Peyer's patch (tissue), 4 donors: Measurements from ENCODE around the gene GPR52. TPM values are rescaled to one million over a fixed set of nuclear protein-coding genes. Genes with fewer than 3 reads are reported as not detected.

Source experiments
- DNase-seq, 3 donors: peaks; one replicate each; pipeline ENCODE4 v3.0.0-alpha.2; 2017 to 2019
- H3K27ac ChIP-seq, 4 donors: fragments of 200-600 bp; sonication (generic); one replicate each; pipeline ENCODE4 v1.5.1; 2016 to 2019
- H3K27me3 ChIP-seq, 2 donors: fragments of 200-600 bp; sonication (generic); one replicate each; pipeline ENCODE4 v1.5.1; 2019
- H3K36me3 ChIP-seq, 3 donors: fragments of 200-600 bp; sonication (generic); one replicate each; pipeline ENCODE4 v1.5.1; 2016 to 2019
- H3K4me1 ChIP-seq, 4 donors: fragments of 200-600 bp; sonication (generic); one replicate each; pipeline ENCODE4 v1.5.1; 2016 to 2019
- H3K4me3 ChIP-seq, 4 donors: fragments of 200-600 bp; sonication (generic); 1 replicate in 3 of 4; 2 replicates in 1 of 4; pipeline ENCODE4 v1.5.1; 2016 to 2019; ENCODE audit warnings: mild to moderate bottlenecking in 1 of 4
- H3K9me3 ChIP-seq, 4 donors: fragments of 200-600 bp; sonication (generic); one replicate each; pipeline ENCODE4 v1.5.1; 2016 to 2019; ENCODE audit warnings: mild to moderate bottlenecking in 1 of 4
- POLR2A ChIP-seq, 2 donors: fragments of 450-650 bp; IDR thresholded peaks; one replicate each; pipeline ENCODE4 v1.5.1; 2017; ENCODE audit warnings: antibody characterized with exemption in 2 of 2, mild to moderate bottlenecking in 2 of 2, moderate library complexity in 2 of 2
- total RNA-seq, 4 donors: library from RNA; depleted of rRNA; stranded (reverse); fragments of >200 nt; gene quantifications; one replicate each; pipeline ENCODE4 v1.1.0, GENCODE V29; 2016
- TF ChIP-seq, protein P1 (sequence below), 6 experiments: fragments of 450-650 bp in 4 of 6; fragments of 200-600 bp in 2 of 6; sonication (generic) in 1 of 6; IDR thresholded peaks; one replicate each; pipeline ENCODE4 v1.5.1; 2017 to 2019; ENCODE audit warnings: antibody characterized with exemption in 6 of 6, mild to moderate bottlenecking in 3 of 6, moderate library complexity in 1 of 6

GPR52 gene
- total RNA-seq, 4 donors from 2014 or later = 7.4 to 23.7 (median 12.8) TPM

DNA sequence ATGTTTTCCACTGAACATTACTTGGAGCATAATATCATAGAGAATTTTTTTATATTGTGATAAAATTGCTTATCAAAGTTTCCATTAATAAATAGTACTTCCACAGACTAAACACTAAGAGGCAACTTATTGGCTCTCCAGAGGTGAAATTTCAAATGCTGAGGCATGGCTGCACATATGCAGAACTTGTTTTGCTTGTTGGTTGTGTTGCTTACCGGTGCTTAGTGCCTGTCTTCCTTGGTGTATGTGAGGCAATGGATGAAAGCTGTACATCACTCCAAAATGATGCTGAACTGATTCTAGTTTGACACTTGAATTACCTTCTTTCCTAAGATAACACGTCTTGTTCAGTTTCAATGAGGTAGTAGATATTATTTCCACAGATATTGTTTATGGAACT is 29.8 kb upstream of the GPR52 start:
- Histone ChIP-seq H3K36me3 (no peaks in the 10 kb centered on the region), H3K27me3 (no peaks in the 10 kb centered on the region), H3K4me1 (no peaks in the 10 kb centered on the region), H3K4me3 (no peak overlapping the region), H3K27ac (no peak overlapping the region), H3K9me3 (no peaks in the 10 kb centered on the region)
- DNase-seq = no peak
- no peak for TF ChIP-seq POLR2A (IDR thresholded peaks at IDR 0.05)
- TF ChIP-seq, protein P1, sequence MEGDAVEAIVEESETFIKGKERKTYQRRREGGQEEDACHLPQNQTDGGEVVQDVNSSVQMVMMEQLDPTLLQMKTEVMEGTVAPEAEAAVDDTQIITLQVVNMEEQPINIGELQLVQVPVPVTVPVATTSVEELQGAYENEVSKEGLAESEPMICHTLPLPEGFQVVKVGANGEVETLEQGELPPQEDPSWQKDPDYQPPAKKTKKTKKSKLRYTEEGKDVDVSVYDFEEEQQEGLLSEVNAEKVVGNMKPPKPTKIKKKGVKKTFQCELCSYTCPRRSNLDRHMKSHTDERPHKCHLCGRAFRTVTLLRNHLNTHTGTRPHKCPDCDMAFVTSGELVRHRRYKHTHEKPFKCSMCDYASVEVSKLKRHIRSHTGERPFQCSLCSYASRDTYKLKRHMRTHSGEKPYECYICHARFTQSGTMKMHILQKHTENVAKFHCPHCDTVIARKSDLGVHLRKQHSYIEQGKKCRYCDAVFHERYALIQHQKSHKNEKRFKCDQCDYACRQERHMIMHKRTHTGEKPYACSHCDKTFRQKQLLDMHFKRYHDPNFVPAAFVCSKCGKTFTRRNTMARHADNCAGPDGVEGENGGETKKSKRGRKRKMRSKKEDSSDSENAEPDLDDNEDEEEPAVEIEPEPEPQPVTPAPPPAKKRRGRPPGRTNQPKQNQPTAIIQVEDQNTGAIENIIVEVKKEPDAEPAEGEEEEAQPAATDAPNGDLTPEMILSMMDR (IDR thresholded peaks at IDR 0.05) = no peak

DNA sequence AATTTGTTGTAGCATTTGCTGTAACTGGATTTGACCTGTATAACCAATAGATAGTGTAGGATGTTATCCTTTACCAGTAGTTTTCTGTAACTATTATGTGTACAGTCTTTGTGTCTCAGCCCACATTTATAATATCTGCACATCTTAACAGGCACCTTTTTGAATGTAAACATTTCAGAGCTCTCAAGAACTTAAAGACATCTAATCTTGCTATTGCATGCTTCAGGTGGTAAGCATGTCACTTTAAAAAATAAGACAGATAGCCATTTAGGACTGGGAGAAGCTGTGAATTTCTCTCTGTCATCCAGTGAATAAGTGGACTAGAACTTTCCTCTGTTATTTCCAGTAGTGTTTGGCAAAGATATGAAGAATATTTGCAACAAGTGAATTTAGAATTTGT is 22.6 kb upstream of the GPR52 start:
- DNase-seq = no peak

DNA sequence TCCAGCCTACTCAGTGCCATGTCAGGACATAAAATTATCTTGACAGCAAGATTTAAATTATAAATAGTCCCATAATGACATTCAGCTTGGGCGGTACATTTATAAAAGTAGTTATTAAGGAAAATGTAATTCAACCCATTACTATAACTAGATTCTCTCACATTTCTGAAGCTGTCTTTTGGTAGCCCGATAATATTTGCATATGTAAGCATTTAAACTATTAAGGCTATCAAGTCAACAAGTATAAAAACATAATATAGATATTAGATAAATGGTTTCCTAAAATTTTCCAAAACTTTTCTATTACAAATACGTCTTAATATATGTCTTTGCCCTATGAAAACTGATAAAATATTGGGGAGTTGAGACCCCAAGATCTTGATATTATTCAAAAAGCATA is 21.6 kb upstream of the GPR52 start:
- no peaks in the 10 kb centered on the region for H3K36me3 ChIP-seq
- H3K4me1 ChIP-seq = no peaks in the 10 kb centered on the region
- no peak overlapping the region for H3K4me3 ChIP-seq
- TF ChIP-seq, protein P1 (IDR thresholded peaks at IDR 0.05) = no peak
- no peak for TF ChIP-seq POLR2A (IDR thresholded peaks at IDR 0.05)
- H3K27me3 ChIP-seq = no peaks in the 10 kb centered on the region
- no peaks in the 10 kb centered on the region for H3K9me3 ChIP-seq
- H3K27ac ChIP-seq = no peak overlapping the region
- DNase-seq = no peak

More for the DNA sequence above, 22.6 kb upstream of the GPR52 start:
- H3K27ac ChIP-seq = no peak overlapping the region
- TF ChIP-seq POLR2A (IDR thresholded peaks at IDR 0.05) = no peak
- TF ChIP-seq, protein P1 (IDR thresholded peaks at IDR 0.05) = no peak
- H3K27me3 ChIP-seq = no peaks in the 10 kb centered on the region
- H3K4me3 ChIP-seq = no peak overlapping the region
- H3K36me3 ChIP-seq = no peaks in the 10 kb centered on the region
- no peaks in the 10 kb centered on the region for H3K9me3 ChIP-seq
- no peaks in the 10 kb centered on the region for H3K4me1 ChIP-seq

DNA sequence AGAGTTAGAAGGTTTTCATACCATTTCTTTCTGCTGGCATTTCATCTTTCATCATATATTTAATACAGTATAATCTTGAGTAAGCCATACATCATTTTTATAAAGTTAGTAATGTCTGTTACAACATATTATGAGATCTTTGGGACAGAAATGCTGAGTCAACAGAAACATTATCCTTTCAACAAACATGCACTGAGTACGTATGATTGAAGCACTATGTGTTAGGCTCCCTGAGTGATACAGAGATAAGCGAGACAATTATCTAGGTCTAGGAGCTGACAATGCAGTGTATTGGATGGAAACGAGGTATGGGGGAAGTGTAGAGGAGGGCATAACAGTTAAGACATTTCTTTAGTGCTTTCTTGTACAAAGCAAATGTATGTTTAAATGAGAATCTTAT is 19.7 kb upstream of the GPR52 start:
- no peak overlapping the region for H3K4me3 ChIP-seq
- no peaks in the 10 kb centered on the region for H3K9me3 ChIP-seq

DNA sequence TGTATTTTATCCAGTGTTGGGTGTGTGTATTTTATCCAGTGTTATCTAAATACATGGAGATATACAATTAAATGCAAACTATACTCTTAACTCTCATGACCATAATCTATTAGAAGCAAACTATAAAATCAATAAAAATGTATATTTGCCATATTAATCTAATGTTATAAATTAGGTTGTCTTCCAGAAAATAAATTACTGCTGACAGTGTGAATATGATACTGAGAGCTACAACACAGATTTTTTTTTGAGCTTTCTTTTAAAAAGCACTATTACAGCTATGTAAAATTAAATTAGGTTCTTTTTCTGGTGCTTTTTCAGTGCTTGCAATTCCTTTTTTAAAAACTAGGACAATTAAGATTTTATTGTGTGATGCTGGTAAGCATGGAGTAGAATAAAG is 19.0 kb upstream of the GPR52 start:
- no peak for DNase-seq
- no peaks in the 10 kb centered on the region for H3K9me3 ChIP-seq
- H3K36me3 ChIP-seq = no peaks in the 10 kb centered on the region
- H3K4me3 ChIP-seq = no peak overlapping the region
- H3K27me3 ChIP-seq = no peaks in the 10 kb centered on the region
- no peaks in the 10 kb centered on the region for H3K4me1 ChIP-seq
- TF ChIP-seq, protein P1 (IDR thresholded peaks at IDR 0.05) = no peak
- TF ChIP-seq POLR2A (IDR thresholded peaks at IDR 0.05) = no peak
- H3K27ac ChIP-seq = no peak overlapping the region

More for the DNA sequence above, 19.7 kb upstream of the GPR52 start:
- no peak for DNase-seq
- H3K36me3 ChIP-seq = no peaks in the 10 kb centered on the region
- H3K27me3 ChIP-seq = no peaks in the 10 kb centered on the region
- TF ChIP-seq, protein P1 (IDR thresholded peaks at IDR 0.05) = no peak
- no peak for TF ChIP-seq POLR2A (IDR thresholded peaks at IDR 0.05)
- no peaks in the 10 kb centered on the region for H3K4me1 ChIP-seq
- no peak overlapping the region for H3K27ac ChIP-seq

DNA sequence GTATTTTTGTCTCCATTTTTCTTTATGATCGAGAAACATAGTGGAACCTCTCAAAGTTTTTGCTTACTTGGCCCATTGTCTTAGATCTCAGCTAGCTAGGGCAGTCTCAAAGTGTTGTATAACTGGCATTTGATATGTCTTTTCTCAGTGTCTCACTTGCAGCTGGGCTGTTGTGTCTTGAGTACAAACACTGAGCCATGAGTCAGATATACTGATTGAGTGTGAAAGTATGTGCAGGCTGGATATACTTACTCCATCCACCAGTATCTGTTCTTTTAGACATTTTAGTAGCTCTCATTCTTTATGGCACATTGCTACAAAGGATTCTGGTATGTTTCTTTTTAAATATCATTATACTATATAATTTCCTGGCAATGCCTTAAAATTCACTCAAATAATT is 14.3 kb upstream of the GPR52 start:
- H3K9me3 ChIP-seq = no peaks in the 10 kb centered on the region
- TF ChIP-seq, protein P1 (IDR thresholded peaks at IDR 0.05) = no peak
- no peak for TF ChIP-seq POLR2A (IDR thresholded peaks at IDR 0.05)
- H3K4me3 ChIP-seq = no peak overlapping the region
- no peaks in the 10 kb centered on the region for H3K27me3 ChIP-seq
- H3K4me1 ChIP-seq = no peaks in the 10 kb centered on the region
- no peaks in the 10 kb centered on the region for H3K36me3 ChIP-seq
- DNase-seq = no peak
- H3K27ac ChIP-seq = no peak overlapping the region
